HCEC 1CT (cell line): ENCODE results near the gene ATF6B.
A peak's percentile ranks its signal among the peaks of the same experiment; 100 is the strongest.

Experiments
- DNase-seq: peaks from one replicate; pipeline ENCODE4 v3.0.0-alpha.2; 2017

The ATF6B gene

GRCh38 chr6:32129297-32130088 lies 1.4 kb upstream of the ATF6B start:
- DNase-seq, result no peak

GRCh38 chr6:32128751-32129296 lies 778 bp upstream of the ATF6B start:
- no peak for DNase-seq

- DNase-seq, result no peak
These were observed 683 bp downstream of the ATF6B start for GRCh38 chr6:32127409-32127716.

GRCh38 chr6:32126880-32127279 lies 1.2 kb downstream of the ATF6B start:
- no peak for DNase-seq

GRCh38 chr6:32123681-32124080 lies 4.4 kb downstream of the ATF6B start:
- no peak for DNase-seq

GRCh38 chr6:32120573-32121059 lies 7.4 kb downstream of the ATF6B start:
- DNase-seq, result no peak

GRCh38 chr6:32118782-32119628 lies 9.0 kb downstream of the ATF6B start:
- DNase-seq, result peak; percentile 77

- DNase-seq, result no peak
These were observed 10.6 kb downstream of the ATF6B start for GRCh38 chr6:32117461-32117860.

- peak; percentile 19 for DNase-seq
These were observed 11.4 kb downstream of the ATF6B start for GRCh38 chr6:32116674-32117073.

GRCh38 chr6:32115623-32116022 lies 12.4 kb downstream of the ATF6B start:
- DNase-seq, result no peak

- DNase-seq, result peak; percentile 82
These were observed 13.2 kb downstream of the ATF6B start for GRCh38 chr6:32114796-32115195.

GRCh38 chr6:32113386-32114352 lies 14.4 kb downstream of the ATF6B start:
- DNase-seq, result peak; percentile 98

- DNase-seq, result no peak
These were observed 15.5 kb downstream of the ATF6B start for GRCh38 chr6:32112431-32112980.

GRCh38 chr6:32111424-32112066 lies 16.5 kb downstream of the ATF6B start:
- no peak for DNase-seq

- no peak for DNase-seq
These were observed 17.4 kb downstream of the ATF6B start for GRCh38 chr6:32110632-32111031.

GRCh38 chr6:32109765-32110160 lies 18.3 kb downstream of the ATF6B start:
- DNase-seq, result no peak

GRCh38 chr6:32109114-32109764 lies 18.8 kb downstream of the ATF6B start, which contains the start of gene TNXB:
Gene TNXB, minus strand, starts transcription at chr6:32109338. Its CDS starts 11,140 bp downstream, at chr6:32098198.
- DNase-seq, result no peak

GRCh38 chr6:32108727-32109113 lies 19.3 kb downstream of the ATF6B start:
- DNase-seq, result no peak

GRCh38 chr6:32108094-32108627 lies 19.9 kb downstream of the ATF6B start:
- DNase-seq, result peak; percentile 59

- DNase-seq, result no peak
These were observed 20.6 kb downstream of the ATF6B start for GRCh38 chr6:32107406-32107805.

- DNase-seq, result no peak
These were observed 22.6 kb downstream of the ATF6B start for GRCh38 chr6:32105433-32105832.
